HG02852 (cell line): ENCODE data around the gene NUAK2.
"Not testable (repeated sequence)": the region's sequence is repeated elsewhere in the genome, so short reads cannot be mapped to it uniquely, and the experiment has no call there.

ENCODE experiments used
- ATAC-seq: cut with Tn5 transposase; IDR thresholded peaks from one replicate; pipeline ENCODE4 v1.9.1; 2021; ENCODE audit warnings: mild to moderate bottlenecking, moderate library complexity; ENCODE audit not compliant: unreplicated experiment

Gene NUAK2

DNA sequence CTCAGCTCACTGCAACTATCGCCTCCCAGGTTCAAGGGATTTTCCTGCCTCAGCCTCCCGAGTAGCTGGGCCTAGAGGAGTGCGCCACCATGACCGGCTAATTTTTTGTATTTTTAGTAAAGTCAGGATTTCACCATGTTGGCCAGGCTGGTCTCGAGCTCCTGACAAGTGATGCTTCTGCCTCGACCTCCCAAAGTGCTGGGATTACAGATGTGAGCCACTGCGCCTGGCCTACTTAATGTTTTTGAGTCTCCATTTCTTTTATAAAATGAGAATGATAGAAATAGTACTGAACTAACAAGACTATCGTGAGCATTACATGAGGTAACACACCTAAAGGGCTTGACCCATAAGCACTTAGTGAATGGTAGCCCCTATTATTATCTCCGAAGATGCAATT lies 21.4 kb downstream of the NUAK2 start:
- ATAC-seq = no peak

DNA sequence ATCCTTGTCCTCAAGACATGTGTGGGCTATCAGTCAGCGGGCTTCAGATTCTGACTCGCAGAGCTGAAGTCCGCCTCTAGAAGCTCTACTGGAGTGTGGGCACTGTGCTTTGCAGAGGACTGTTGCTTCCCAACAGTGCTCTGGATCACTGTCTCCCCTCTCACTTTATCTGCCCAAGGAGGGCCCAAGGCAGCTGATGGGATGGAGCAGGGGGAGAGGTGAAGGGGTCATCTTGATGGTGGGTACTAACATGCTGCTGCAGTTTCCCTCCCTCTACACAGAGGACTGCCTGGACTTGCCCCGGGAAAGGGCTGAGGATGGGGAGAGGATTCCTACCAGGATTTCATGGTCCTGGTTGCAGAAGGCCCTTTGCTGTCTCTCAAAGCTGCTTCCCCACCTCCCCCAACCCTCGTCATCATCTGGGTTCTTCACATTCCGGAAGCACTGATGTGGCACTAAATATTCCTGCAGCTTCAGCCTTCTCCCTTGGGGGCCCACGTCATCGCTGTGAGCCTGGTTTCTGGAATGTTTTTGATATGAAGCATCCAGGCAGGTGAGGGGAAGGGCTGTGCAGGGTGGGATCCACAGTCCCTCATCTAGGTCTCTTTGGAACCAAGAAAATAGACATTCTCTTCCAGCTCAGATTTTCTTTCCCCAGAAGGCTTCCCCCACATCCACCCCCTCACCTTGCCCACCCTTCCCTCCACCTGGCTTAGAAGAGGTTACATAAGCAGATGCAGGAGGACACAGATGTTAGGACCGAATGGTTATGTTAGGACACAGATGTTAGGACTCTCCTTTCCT lies 23.2 kb downstream of the NUAK2 start:
- ATAC-seq = no peak

DNA sequence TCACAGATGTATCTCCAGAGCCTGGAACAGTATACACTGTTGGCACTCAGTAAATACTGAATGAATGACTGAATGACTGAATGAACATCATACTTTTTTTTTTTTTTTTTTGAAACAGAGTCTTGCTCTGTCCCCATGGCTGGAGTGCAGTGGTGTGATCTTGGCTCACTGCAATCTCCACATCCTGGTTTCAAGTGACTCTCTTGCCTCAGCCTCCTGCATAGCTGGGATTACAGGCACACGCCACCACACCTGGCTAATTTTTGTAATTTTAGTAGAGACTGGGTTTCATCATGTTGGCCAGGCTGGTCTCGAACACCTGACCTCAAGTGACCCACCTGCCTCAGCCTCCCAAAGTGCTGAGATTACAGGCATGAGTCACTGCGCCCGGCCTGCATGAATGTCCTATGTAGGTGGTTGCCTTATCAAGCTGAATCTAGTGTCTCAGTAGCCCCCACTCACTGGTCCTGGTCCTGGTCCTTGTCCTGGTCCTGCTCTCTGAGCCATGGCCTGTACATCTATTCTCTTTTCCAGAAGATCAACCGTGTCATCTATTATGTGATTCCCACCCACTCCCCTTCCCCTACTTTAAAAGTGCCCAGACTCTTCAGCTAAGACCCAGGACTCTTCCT lies 23.9 kb downstream of the NUAK2 start:
- ATAC-seq = not testable (repeated sequence)

DNA sequence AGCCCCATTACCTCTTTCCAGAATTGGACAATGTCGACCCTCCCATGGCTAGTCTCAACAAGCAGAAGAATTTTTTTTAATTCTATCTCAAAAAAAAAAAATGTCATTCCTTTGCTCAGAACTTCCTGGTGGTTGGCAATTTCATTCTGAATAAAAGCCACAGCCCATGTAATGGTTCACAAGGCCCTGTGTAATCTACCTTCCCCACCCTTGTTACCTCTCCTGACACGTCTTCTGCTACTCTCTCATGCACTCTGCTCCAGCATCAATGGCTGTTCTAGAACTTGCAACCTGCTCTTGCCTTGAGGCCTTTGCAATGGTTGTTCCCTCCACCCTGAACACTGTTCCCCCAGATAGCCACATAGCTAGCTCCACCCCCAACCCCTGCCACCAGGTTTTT lies 25.4 kb downstream of the NUAK2 start:
- ATAC-seq = no peak

DNA sequence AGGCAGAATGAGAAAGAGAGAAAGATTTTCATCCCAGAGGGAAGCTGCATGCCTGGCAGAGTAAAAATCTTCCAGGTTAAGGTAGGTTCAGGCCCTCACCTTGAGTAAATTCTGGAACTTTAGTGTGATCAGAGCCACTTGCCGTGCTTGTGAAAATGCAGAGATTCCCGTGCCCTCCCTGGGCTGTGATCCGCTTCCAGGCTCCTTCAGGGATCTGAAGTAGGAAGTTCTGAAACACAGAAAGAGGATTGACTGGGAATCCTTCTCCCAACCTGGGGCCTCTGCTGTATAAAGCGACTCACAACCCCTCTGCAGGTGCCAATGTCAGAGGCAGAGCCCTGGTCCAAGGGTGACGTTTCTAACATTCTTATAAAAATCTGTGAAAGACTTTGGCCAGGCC lies 26.6 kb downstream of the NUAK2 start:
- no peak for ATAC-seq

DNA sequence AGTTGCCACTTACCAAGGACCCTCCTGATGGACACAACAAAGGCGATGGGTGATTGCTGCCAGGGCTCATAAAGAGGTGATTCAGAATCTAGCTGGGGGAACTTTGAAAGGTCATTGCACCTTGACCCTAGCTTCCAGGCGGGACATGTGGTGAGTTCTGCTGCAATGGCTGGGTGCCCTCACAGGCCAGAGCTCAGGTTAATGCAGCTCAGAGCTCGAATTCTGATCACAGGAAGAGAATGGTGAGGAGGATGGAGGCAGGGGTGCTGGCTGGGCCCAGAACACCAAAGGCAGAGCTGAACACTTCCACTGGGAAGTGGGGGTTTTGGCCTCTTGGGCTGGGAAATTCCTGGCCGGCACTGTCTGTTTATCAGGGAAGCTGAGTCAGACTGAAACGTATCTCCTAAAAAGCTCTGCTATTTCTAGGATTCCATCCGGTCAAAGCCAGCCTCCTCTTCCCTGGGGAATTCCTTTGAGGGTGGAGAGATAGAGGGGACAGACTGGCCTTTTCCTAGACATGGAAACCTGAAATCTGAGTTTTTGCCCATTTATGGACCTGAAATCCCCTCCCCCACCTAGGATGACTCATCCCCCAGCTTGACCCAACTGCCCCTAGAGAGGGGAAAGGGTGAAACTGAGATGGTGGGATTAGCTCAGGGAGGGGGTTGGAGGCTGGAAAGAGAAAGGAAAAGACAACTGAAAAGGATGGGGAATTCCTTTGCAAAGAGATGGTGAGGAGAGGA lies 27.2 kb downstream of the NUAK2 start:
- ATAC-seq = no peak

DNA sequence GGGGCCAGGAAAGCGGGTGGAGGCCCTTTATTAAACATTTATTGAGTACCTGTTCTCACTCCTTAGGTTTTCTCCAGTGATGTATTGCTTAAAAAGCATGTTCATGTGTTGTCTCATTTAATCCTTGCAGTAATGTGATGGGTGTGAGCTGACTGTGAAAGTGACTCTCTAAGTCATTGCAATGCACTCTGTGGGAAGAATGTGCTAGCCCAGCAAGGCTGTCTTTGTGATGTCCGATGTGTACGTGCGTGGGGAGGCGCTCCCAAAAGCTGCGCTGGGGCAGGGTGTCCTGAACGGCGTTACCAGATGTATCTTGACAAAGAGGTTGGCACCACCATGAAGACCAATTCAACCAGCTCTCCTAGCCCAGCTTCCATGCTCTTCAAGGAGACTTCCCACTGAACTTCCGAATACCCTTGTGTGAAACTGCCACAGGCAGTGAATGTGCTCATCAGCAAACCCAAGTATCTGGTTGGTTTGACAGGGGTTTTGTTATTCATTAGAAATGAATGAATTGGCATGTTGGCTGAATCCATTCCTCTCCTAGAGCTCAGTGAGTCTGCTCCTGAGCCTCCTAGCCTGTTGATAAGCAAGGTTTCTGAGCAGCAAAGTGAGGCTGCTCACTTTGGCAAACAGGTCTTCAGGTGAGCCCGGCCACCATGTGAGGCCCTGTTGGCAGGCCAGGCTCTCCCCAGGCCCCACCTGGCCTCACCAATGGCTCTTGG lies 28.0 kb downstream of the NUAK2 start:
- no peak for ATAC-seq

DNA sequence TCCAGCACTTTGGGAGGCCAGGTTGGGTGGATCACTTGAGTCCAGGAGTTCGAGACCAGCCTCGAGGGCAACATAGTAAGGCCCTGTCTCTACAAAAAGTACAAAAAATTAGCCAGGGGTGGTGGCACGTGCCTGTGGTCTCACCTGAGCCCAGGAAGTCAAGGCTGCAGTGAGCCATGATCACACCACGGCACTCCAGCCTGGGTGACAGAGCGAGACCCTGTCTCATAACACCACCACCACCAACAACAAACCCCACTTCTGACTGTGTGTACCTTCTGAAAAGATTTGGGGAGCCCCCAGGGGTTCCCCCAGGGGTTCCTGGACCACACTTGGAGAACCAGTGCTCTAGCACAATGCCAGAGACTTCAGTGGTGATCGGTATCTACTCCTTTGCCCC lies 29.9 kb downstream of the NUAK2 start:
- ATAC-seq = no peak

DNA sequence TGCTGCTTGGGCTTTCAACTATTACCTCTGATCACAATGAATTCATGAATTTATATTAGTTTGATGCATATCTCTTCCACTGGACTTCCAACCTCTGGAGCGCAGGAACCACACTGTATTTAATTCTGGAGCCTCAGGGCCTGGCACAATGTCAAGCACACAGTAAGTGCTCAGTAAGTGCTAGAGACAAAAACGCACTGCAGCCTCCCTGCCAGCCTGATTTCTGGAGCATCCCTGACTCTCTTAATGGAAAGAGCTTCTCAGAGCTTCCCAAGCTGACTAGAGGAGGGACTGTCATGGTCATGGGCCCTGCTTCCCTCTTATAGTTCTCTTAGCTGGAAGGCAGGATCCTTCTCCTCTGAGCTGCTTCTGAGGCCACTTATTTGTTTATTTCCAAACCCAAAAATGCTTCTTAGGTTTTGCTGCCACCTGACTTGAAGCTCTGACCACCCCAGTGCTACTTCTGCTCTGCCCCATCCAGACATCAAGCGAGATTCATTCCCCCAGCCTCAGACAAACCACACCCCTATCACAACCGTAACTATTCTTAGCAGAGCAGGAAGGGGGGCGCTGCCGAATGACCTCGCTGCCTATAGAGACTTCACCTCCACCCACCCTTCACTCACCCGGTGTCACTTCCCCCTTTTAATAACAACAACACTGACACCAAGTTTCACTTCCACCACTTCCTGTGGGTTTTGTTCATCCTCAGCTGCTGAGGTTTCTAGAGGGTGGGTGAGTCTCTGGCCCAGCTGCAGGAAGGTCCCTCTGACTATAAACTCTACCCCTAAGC lies 33.6 kb downstream of the NUAK2 start:
- ATAC-seq = peak; percentile 76

DNA sequence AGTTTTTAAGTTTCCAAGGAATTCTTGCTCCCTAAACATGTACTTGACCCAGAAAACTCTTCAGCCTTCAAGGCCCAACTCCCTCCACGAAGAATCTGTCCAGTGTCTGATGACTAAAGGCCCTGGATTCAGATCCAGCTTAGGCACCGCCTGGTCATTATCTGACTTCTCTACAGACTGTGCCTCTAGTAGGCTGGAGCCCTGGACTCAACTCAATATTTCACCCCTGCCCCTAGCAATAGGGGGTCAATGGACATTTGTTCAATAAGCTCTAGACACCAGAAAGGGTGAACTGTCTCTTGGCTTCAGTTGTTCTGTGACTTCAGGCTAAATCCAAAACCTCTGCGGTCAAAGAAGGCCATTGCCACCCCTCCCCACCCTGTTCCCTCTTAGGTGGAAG lies 34.5 kb downstream of the NUAK2 start:
- ATAC-seq = no peak

DNA sequence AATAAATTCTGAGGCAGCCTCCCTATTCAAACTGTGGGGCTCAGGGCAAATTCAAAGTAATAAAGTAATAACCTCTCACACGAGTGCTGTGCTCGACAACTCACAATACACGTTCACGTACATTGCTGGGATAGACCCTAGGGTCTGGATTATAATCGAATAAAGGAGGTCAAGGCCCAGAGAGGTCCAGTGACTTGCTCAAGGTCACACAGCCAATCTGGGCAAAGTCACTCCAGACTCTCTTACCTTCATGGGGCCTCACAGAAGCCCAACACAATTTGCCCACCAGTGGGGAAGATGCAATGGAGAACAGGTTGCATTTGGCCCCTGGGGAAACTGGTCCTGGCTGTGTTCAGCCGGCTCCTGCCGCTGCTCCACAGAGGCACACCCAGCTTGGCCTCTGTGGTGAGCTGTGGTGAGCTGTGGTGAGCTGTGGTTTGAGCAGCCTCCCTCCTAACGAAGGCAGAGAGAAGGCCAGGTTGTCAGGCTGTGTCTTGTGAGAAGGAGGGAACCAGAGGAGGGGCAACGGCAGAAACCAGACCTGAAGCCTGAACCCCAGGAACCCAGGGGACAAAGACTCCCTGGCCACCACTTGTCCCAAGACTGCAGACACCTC lies 35.1 kb downstream of the NUAK2 start:
- peak; percentile 33 for ATAC-seq

DNA sequence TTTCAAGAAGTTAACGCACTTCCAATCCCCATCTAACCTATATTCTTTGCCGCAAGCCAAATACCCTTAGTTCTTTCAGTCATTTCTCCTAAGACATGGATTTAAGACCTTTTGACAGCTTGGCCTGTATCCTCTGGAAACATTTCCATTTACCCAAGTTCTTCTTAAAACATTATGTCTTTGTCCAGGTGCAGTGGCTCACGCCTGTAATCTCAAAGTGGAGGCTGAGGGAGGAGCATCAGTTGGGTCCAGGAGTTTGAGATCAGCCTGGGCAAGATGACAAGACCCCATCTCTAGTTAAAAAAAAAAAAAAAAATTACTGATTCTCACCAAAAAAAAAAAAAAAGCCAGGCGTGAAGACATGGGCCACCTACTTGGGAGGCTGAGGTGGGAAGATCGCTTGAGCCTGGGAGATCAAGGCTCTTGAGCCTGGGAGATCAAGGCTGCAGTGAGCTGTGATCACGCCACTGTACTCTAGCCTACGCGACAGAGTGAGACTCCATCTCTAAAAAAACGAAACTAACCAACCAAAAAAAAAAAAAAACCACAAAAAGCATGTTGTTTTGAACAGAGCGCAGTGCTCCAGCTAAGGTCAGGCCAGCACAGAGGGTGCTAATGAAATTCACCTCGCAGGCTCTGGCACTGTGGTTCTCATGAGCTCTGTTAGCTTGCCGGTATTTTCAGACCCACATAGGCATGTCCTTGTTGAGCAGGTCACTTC lies 36.0 kb downstream of the NUAK2 start:
- peak; percentile 34 for ATAC-seq

DNA sequence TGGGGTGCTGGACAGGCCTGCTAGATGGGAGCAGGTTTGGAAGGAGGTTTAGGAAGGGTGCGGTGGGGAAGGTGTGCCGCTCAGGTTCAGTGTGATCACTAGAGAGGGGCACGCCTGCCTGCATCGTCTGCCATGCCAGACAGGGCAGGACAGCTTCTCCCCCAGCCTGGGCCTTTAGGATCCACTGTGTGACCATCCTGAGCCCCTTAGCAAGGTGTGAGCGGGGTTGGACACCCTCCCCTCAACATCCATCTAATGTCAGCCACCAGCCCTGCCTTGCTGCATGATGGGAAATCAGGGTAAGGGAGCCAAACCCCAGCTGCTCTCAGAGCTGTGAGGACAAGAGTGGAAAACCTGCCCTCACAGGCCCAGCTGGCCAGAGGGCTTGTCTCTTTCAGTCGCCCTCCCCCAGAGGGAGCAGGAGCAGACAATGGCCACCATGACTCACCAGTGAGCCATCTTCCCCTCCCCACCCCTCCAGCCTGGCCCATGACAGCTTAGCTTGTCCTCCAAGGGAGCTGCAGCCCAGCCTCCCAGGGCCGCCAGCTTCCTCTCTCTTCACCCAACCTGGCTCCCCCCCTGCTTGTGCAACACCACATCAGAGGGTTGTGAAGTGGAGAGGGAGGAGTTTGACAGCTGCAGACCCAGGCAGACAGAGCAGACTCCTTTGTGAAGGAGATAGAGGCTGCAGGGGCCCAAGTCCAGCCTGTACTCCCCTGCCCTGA lies 37.0 kb downstream of the NUAK2 start:
- ATAC-seq = no peak

DNA sequence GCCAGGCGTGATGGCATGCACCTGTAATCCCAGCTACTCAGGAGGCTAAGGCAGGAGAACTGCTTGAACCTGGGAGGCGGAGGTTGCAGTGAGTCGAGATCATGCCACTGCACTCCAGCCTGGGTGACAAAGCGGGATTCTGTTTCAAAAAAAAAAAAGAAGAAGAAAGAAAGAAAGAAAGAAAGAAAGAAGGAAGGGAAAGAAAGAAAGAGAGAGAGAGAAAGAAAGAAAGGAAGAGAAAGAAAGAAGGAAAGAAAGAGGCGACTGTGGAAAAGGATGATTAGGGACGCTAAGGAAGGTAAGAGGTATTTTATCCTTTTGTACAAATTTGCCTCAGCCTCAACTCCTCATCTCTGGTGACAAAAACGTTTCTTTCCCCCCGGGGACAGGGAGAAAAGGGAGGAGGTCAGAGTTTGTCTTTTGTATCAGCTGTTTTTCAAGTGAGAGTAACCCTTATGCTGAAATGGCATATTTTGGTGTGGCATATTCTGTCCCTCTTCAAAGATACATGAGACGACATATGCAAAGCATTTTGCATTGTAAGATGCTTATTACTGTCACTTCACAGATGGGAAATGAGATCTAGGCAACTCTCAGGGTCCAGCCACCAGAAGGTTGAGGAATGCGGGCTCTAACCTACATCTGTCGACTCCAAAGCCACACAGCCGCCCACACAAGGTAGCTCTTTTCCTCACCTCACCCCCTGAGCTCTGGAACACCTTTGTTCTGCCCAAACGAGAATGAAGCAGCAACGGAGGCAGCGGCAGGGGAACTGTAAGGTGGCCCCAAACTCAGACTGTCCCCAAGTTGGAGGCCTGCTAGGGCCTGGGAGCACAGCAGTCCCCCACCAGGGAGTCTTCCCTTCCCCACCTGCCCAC lies 38.0 kb downstream of the NUAK2 start:
- no peak for ATAC-seq

DNA sequence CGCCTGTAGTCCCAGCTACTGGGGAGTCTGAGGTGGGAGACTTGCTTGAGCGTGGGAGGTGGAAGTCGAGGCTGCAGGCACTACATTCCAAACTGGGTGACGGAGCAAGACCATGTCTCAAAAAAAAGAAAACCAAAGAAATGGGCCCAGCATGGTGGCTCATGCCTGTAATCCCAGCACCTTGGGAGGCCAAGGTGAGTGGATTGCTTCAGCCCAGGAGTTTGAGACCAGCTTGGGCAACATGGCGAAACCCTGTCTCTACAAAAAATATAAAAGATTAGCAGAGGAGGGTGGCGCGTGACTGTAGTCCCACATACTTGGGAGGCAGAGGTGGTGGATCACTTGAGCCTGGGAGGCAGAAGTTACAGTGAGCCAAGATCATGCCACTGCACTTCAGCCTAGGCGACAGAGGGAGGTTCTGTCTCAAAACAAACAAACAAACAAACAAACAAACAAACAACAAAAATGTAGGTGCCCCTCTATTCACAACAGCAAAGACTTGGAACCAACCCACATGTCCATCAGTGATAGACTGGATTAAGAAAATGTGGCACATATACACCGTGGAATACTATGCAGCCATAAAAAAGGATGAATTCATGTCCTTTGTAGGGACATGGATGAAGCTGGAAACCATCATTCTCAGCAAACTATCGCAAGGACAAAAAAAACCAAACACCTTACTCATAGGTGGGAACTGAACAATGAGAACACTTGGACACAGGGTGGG lies 40.7 kb downstream of the NUAK2 start:
- ATAC-seq = not testable (repeated sequence)

DNA sequence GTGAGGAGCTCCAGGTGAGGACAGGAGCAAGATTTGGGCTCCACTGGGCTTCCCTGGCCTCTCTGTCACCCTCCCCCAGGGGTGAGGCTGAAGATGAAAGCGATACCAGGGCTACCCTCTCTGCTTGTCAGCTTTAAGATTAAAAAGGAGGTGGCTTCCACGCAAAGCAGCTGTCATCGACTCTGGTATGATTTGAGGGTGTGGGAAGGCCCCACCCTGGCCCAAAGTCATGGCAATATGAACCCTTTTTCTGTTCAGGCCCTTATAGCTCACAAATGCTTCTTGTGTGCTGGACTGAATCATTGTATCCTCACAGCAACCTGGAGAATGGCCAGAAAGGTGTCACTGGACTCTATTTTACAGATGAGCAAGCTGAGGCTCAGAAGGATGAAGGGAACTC lies 41.6 kb downstream of the NUAK2 start:
- ATAC-seq = no peak

DNA sequence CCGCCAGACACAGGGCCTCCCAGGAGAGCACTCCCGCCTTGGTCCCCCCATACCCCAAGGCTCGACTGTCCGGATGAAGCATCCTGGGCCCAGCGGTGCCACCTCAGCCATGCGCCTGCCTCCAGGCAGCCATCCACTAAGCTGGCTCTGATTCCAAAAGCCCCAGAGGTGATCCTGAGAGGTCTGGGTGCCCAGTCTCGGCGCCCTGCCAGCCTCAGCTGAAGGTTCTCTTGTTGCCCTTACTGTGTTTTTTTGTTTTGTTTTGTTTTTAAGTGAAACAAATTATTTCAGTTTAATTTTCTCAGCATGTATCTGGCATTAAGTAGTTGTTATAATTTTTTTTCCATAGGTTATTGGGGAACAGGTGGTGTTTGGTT lies 44.9 kb downstream of the NUAK2 start:
- no peak for ATAC-seq
